HFF-Myc (cell line): Measurements from ENCODE around the gene RPS6KA2.

Source experiments
- DNase-seq: peaks from one replicate; pipeline ENCODE4 v3.0.0-alpha.2; 2011; ENCODE audit warnings: low read depth; ENCODE audit errors: extremely low read depth
- H3K4me3 ChIP-seq: replicated peaks from 2 replicates; pipeline ENCODE4 v1.5.1; 2011; ENCODE audit warnings: low read depth, mild to moderate bottlenecking, control low read depth, low read length
- TF ChIP-seq, protein P1 (sequence below): IDR thresholded peaks from 2 replicates; pipeline ENCODE4 v1.5.1; 2012; ENCODE audit warnings: mild to moderate bottlenecking, low read depth, low read length, control low read depth; ENCODE audit errors: missing control alignments

The RPS6KA2 gene

DNA sequence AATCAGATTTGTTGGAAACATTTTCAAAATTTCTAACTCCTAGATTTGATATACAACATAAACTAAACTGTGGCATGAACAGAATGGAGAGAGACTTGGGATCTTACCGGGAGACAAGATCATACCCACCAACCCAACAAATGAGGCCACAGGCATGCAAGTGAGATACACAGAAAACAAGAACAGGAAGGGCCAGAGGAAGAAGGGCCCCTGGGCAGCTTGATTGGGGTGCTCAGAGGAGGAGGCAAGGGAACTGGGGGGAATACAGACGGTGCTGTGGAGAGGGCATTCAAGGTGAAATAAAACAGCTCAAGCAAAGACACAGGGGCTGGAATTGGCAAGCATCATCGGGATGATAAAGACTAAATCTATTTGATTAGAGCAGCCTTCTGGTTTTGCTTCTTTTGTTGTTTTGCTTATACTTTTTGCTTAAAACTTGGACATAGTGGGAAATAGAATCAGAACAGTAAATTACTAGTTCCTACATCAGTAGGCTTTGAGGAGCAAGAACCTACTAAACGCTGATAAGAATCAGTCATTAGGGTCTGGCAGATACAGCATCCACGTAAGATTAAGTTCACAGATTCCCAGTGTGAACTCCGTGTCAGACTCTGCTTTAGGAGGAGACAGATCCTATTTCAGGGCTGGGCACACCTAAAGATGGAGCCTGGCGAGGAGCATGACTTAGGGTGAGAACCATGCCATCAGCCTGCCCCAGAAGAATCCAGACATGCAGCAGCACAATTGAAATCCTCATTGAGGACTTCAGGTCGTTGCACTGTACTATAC lies 37.1 kb downstream of the RPS6KA2 start:
- DNase-seq: no peak
- TF ChIP-seq, protein P1, sequence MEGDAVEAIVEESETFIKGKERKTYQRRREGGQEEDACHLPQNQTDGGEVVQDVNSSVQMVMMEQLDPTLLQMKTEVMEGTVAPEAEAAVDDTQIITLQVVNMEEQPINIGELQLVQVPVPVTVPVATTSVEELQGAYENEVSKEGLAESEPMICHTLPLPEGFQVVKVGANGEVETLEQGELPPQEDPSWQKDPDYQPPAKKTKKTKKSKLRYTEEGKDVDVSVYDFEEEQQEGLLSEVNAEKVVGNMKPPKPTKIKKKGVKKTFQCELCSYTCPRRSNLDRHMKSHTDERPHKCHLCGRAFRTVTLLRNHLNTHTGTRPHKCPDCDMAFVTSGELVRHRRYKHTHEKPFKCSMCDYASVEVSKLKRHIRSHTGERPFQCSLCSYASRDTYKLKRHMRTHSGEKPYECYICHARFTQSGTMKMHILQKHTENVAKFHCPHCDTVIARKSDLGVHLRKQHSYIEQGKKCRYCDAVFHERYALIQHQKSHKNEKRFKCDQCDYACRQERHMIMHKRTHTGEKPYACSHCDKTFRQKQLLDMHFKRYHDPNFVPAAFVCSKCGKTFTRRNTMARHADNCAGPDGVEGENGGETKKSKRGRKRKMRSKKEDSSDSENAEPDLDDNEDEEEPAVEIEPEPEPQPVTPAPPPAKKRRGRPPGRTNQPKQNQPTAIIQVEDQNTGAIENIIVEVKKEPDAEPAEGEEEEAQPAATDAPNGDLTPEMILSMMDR: no peak
- H3K4me3 ChIP-seq: no peak overlapping the region

DNA sequence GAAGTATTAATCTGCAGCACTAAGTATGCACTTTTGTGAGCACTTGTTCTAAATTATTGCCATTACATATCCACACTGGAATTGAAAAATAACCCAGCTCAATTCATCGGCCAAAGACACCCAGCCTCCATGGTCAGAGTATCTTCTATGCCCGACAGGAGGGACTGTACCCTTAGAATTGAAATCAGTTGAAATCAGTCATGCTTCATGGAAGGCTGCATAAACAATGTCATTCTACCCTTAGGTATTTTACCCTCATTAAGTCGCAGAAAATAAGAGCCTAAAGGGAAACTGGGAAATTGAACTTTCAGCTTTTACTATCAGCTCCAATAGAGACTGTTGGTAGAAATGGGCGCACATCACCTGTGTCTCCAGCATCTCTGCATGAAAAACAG lies 37.7 kb downstream of the RPS6KA2 start:
- TF ChIP-seq, protein P1: no peak
- H3K4me3 ChIP-seq: no peak overlapping the region
- no peak for DNase-seq

DNA sequence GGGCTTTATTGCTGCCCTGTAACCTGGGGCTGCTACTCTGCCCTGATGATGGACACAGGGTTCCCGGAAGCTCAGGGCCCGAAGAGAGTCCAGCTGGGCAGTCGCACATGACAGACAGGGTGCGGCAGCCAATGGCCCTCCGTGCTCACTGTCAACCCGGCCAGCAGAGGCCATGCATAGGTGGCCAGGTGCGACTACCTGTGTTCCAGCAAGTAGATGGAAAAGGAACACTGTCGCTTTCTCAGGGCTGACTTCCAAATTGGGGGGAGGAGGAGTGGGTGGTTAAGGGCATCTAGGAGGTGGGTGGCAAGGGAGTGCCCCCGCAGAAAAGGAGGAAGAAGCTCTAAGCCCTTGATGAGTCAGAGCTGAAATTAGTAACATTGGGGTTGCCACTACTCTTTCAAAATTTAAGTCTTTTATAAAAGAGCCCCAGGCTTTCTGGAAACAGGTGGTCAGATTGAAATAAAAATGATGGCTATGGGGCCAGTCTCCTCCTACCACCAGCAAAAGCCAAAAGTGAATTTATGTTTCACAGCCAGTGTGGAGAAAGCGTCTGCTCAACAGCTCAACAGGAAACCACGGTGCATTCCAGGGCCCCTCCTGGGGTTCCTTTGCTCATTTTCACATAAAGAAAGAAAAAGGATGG lies 38.2 kb downstream of the RPS6KA2 start:
- peak; percentile 52 for DNase-seq
- no peak overlapping the region for H3K4me3 ChIP-seq

DNA sequence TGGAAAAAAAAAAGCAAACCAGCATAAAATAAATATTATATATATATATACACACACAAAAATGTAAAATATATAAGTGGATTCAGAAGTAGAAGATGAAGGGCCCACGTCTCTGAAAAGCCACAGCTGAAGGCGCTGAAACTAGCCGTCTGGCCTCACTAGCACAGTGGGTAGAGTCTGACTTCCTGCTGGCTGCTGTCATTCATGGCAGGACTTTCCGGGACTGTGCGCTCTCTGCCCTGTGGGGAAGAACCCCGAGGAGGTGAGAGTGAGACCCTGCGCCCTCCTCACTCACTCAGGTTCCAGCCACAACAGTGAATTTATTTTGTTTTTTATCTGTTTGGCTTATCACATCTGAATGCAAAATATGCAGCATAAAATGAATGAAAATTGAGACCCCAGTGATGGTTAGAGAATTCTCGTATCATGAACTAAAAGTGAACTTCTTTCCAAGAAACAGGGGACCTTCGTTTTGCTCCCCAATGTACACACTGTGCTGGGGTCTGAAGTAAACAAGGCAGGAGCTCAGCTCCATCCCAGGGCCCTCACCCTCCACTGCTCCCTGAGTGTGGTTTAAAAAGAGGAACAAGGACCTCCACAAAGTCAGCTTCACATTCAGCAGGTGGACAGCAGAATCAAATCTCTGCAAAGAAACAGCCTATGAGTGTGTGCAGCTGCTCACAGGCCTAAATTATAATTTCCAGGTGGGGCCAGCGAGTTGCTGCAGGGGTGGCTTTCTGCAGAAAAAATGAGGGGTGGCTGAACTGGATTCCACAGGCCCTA lies 39.2 kb downstream of the RPS6KA2 start:
- DNase-seq: no peak
- no peak overlapping the region for H3K4me3 ChIP-seq
- TF ChIP-seq, protein P1: no peak

More for the DNA sequence above, 38.2 kb downstream of the RPS6KA2 start:
- TF ChIP-seq, protein P1: no peak

DNA sequence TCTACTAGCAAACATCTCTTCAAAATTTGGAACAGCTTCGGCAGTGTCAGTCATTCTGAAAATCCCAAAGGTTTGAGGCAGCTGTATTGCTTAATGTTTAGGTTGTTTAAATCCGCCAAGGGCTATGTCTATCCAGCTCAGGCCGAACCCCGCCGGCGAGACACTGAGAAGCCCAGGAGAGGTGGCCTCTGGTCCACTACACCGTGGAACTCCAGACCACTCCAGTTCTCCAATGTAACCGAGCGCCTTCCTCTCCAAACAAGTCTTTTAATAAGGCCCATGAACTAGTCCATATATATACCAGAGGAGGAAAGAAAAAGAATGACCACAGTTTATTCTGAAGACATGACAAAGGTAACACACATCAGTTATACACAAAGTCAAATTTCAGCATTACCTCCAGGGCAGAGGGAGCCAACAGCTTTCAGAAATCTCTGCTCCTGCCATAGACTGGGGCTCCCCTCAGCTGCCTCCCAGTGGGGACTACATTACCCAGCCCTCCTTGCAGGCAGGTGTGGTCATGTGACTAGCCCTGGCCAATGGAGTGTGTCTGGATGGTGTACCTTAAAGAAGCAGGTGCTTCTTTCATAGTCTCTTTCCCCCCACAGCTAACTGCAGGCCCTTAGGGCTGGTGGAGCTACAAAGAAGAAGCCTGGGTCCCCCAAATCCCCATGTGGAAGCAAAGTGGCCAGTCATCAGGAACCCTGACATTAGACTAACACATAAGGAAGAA lies 40.5 kb downstream of the RPS6KA2 start, which contains the start of gene RAMACL:
TSS of gene RAMACL (minus strand) at position 255 of the 733 bp plus-strand sequence. CDS start at position 54, 201 bp downstream.
- TF ChIP-seq, protein P1: no peak
- DNase-seq: no peak
- H3K4me3 ChIP-seq: no peak within 1 kb of the TSS

DNA sequence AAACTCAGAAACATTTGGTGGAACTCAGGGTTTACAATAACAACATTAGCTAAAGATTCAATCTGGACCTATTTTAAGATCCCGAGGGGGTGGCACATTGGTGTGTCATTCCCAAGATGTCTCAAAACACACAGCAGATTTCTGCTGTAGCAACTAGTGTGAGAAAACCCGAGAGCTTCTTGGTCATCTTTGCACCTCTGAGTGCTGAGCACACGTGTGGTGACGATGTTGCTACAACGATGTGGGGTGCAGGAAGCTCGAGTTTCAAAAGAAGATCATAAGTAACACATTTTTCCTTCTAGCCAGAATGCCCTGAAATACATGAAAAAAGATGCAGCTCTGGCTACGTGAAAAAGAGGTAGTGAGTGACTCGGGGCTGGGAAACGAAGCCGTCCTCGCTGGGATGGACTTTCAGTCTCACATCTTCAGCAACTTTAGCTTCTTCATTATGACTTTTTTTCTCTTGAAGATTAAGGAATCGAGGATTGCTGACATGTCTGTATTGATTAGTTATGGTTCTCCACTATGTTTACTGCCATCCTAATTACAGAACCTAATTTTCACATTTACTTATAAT lies 42.1 kb downstream of the RPS6KA2 start:
- TF ChIP-seq, protein P1: no peak
- peak; percentile 51 for DNase-seq
- H3K4me3 ChIP-seq: no peak overlapping the region
